K562 (cell line): ENCODE measurements around the gene IL4I1. TPM values are rescaled to one million over a fixed set of nuclear protein-coding genes. Genes with fewer than 3 reads are reported as not detected.
A peak's percentile ranks its signal among the peaks of the same experiment; 100 is the strongest.

Experiments
- CCNT2 ChIP-seq: IDR thresholded peaks from 2 replicates; pipeline ENCODE4 v1.6.1; 2011; ENCODE audit warnings: borderline replicate concordance, low read depth, mild to moderate bottlenecking, moderate library complexity, mixed read lengths, low read length; ENCODE audit not compliant: insufficient read length; ENCODE audit errors: extremely low read depth
- FUS ChIP-seq: fragments of 200-400 bp; formaldehyde crosslinking; optimal IDR thresholded peaks from 2 replicates; pipeline ENCODE3; 2017; ENCODE audit warnings: low read depth, low read length
- GTF2A2 ChIP-seq: IDR thresholded peaks from 2 replicates; pipeline ENCODE4 v1.6.1; 2016; ENCODE audit warnings: mild to moderate bottlenecking, missing genetic modification characterization, missing compliant biosample characterization
- HBP1 ChIP-seq: fragments of 450-650 bp; formaldehyde crosslinking; IDR thresholded peaks from 2 replicates; pipeline ENCODE4 v1.4.0; 2022; ENCODE audit warnings: missing genetic modification characterization
- MLLT1 ChIP-seq, 2 experiments: fragments of 450-650 bp; IDR thresholded peaks; 2 replicates each; pipeline ENCODE4 v1.6.1; 2016
- MYC ChIP-seq, 2 experiments: fragments of 250-450 bp in 1 of 2; sonication (Bioruptor Pico) in 1 of 2; IDR thresholded peaks; 2 replicates each; pipeline versions ENCODE4 v1.5.1 to v1.6.1; 2012 to 2021; ENCODE audit warnings: low read depth in 2 of 2, borderline replicate concordance in 1 of 2, improper control_type of control experiment in 1 of 2, low read length in 1 of 2, mild to moderate bottlenecking in 1 of 2, moderate library complexity in 1 of 2
- NR4A1 ChIP-seq, 2 experiments: fragments of 250-450 bp in 1 of 2; fragments of 450-650 bp in 1 of 2; sonication (Bioruptor Pico) in 1 of 2; IDR thresholded peaks; 2 replicates each; pipeline versions ENCODE4 v1.4.0 to v1.6.1; 2016 to 2020; ENCODE audit warnings: mild to moderate bottlenecking in 2 of 2, missing compliant biosample characterization in 1 of 2, missing genetic modification characterization in 1 of 2, moderate library complexity in 1 of 2
- TCFL5 ChIP-seq: fragments of 250-450 bp; sonication (Bioruptor Pico); conservative IDR thresholded peaks from 2 replicates; pipeline ENCODE4 v1.6.1; 2021; ENCODE audit warnings: mild to moderate bottlenecking, moderate library complexity, matching md5 sums
- ZBTB40 ChIP-seq, 2 experiments: fragments of 450-650 bp in 1 of 2; sonication (generic) in 1 of 2; formaldehyde crosslinking in 1 of 2; IDR thresholded peaks; 2 replicates each; pipeline versions ENCODE4 v1.7.1 to v1.9.0; 2016 to 2022; ENCODE audit warnings: inconsistent platforms in 1 of 2, mild to moderate bottlenecking in 1 of 2, missing genetic modification reagents in 1 of 2
- ZEB2 ChIP-seq: fragments of 450-650 bp; IDR thresholded peaks from 2 replicates; pipeline ENCODE4 v1.6.1; 2016
- ZNF124 ChIP-seq: sonication (generic); formaldehyde crosslinking; IDR thresholded peaks from 2 replicates; pipeline ENCODE4 v1.8.1; 2022; ENCODE audit warnings: missing genetic modification reagents
- ZNF511 ChIP-seq: sonication (generic); formaldehyde crosslinking; IDR thresholded peaks from 2 replicates; pipeline ENCODE4 v1.8.0; 2022; ENCODE audit warnings: mild to moderate bottlenecking, missing genetic modification reagents
- polyA plus RNA-seq, 8 experiments: library from polyadenylated mRNA; depleted of rRNA in 4 of 8; stranded (reverse) in 5 of 8; unstranded in 3 of 8; fragments of >200 nt; fragmentation: Nextera tagmentation in 2 of 8; fragmentation: Illumina TruSeq in 1 of 8; extraction: Ambion mirVana in 2 of 8; extraction: Trizol in 1 of 8; gene quantifications; 2 replicates each; pipeline versions ENCODE4 v1.2.1 to v1.2.3, GENCODE V29; 2011 to 2014; ENCODE audit warnings: inconsistent platforms in 1 of 8, missing spikeins in 1 of 8
- total RNA-seq, 7 experiments: library from RNA; depleted of rRNA in 6 of 7; stranded (reverse); fragments of >200 nt in 6 of 7; fragmentation: Illumina TruSeq in 2 of 7; extraction: Trizol in 2 of 7; gene quantifications; 2 replicates each; pipeline versions ENCODE4 v1.2.1 to v1.2.3, GENCODE V29; 2011 to 2021; ENCODE audit warnings: low replicate concordance in 1 of 7

IL4I1 gene
- total and polyA plus RNA-seq, 9 of the 15 experiments (the other 6 are each of a cell fraction or from before 2014, with no cell fraction given), result 0.06 to 0.95 (median 0.43) TPM; not detected in 2

- TF ChIP-seq NR4A1 (CRISPR knock-in tag; IDR thresholded peaks at IDR 0.05), result no peak; the same call in 1 of the 2 replicates
- TF ChIP-seq NR4A1 (tag; IDR thresholded peaks at IDR 0.05), result peak; percentile 43; the same call in 1 of the 2 replicates
- no peak for TF ChIP-seq FUS
- TF ChIP-seq MYC (IDR thresholded peaks at IDR 0.05; ENCODE audit: low read depth, low read length), result peak; percentile 59; the same call in 1 of the 2 replicates
- peak; percentile 54; the same call in 1 of the 2 replicates for TF ChIP-seq MYC (CRISPR knock-in tag; IDR thresholded peaks at IDR 0.05; ENCODE audit: borderline replicate concordance, low read depth)
- no peak for TF ChIP-seq ZNF511 (CRISPR knock-in tag)
- no peak for TF ChIP-seq ZNF124
- no peak; a peak in 1 of 4 replicates for TF ChIP-seq MLLT1 (IDR thresholded peaks at IDR 0.05)
- TF ChIP-seq ZBTB40 (IDR thresholded peaks at IDR 0.05), result peak; percentile 89
- no peak for TF ChIP-seq ZBTB40 (CRISPR knock-in tag; IDR thresholded peaks at IDR 0.05)
- no peak for TF ChIP-seq GTF2A2
- TF ChIP-seq HBP1 (CRISPR knock-in tag), result no peak
- TF ChIP-seq CCNT2, result peak; percentile 46
- TF ChIP-seq TCFL5 (CRISPR knock-in tag), result 0 out of 2 replicates have a peak, but pooled peaks have one; percentile 39
- TF ChIP-seq ZEB2, result no peak
Measured at GRCh38 chr19:49876422-49877019, 20.2 kb downstream of the IL4I1 start (continued).
